ENCODE data around the gene MESD. TPM values are rescaled to one million over a fixed set of nuclear protein-coding genes. Genes with fewer than 3 reads are reported as not detected.
A peak's percentile ranks its signal among the peaks of the same experiment; 100 is the strongest.

The MESD gene
- total RNA-seq (24.8 TPM), polyA plus RNA-seq (17.7 TPM)

DNA sequence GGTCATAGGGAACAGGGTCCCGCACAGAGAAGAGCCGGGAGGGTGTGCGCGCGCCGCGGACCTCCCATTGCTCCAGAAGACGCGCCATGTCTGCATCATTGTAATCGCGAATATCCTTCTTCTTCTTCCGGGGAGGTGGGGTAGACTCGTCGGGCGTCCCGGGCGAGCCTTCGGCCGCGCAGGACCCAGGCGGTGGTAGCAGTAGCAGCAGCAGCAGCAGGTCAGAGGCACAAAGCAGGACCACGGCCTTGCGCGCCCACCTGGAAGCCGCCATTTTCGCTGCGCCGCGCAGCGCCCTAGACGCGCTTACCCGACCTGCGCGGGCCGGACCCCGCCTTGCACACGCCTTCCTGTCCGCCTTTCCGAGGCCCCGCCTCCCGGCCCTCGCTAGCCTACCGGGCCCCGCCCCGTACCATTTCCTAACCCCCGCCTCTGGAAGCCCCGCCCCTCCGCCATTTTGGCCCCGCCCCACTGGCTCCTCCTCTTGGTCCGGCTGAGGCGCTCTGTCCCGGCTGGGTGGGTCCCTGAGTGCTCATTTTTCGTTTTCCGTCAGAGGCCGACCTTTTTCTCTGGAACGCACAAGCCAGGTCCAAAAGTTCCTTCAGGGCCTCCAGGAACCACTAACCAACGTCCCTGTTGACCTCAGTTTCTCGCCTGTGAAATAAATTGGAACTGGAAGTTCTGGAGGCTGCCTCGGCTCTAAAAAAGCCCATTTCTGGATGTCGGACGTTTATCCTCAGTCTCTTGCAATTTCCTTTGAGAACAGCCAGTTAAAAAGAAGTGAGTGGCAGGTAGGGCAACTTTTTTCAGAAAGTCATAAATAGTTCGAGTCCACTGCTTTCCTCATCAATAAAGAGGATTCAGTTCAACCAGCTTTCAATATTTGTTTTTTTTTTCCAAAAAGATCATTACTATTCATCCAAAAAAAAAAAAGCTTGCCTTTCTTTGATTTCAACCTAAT is at the start of gene MESD:
Gene MESD (minus strand): TSS at position 302 of the 961 bp plus-strand sequence. CDS start 28 bp downstream, at position 274.
- H3K36me3 ChIP-seq (ENCODE audit: insufficient read depth): no peaks in the 10 kb centered on the region
- DNase-seq (ENCODE audit: extremely low spot score): peak; percentile 91
- H3K27ac ChIP-seq (ENCODE audit: low read depth): peak within 1 kb of the TSS; percentile 90
- H3K4me1 ChIP-seq (ENCODE audit: insufficient read depth): no peaks in the 10 kb centered on the region
- peak within 1 kb of the TSS; percentile 58 for H3K4me3 ChIP-seq (ENCODE audit: low read depth, low read length)
- WGBS: under 1% methylated on average over 63 of the region's 63 CpGs

DNA sequence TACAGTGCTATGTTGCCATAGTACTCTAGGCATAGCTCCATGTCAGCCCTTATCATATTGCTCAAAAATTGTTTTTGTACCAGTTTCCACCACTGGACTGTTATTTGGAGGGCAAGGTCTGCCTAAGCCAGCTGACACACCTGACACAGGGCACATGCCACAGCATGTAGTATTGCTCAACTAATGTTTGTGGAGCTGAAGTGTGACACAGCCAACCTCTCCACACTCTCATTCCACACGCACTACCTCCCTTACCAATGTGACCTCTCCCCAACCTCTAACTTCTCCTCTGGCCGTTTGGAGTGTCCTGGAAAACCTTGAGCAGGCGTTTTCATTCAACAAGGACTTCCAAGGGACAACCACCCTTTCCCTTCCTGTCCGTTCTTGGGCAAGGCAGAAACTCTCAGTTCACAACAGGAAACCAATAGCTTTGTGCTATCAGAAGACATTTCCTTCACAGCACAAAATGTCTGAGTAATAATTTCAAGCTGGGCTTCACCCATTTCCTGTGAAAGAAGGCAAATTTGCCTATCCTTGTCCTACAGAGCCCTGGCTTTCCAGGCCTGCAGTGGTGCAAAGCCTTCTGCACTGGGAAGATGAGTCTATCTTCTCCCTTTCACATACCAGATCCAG is 49.5 kb upstream of the MESD start:
- H3K36me3 ChIP-seq (ENCODE audit: insufficient read depth): no peaks in the 10 kb centered on the region
- 47% methylated on average over 4 of the region's 4 CpGs for WGBS
- no peak overlapping the region for H3K27ac ChIP-seq (ENCODE audit: low read depth)
- H3K4me3 ChIP-seq (ENCODE audit: low read depth, low read length): no peak overlapping the region
- DNase-seq (ENCODE audit: extremely low spot score): no peak
- peaks cover 1% of the 10 kb centered on the region for H3K4me1 ChIP-seq (ENCODE audit: insufficient read depth)

DNA sequence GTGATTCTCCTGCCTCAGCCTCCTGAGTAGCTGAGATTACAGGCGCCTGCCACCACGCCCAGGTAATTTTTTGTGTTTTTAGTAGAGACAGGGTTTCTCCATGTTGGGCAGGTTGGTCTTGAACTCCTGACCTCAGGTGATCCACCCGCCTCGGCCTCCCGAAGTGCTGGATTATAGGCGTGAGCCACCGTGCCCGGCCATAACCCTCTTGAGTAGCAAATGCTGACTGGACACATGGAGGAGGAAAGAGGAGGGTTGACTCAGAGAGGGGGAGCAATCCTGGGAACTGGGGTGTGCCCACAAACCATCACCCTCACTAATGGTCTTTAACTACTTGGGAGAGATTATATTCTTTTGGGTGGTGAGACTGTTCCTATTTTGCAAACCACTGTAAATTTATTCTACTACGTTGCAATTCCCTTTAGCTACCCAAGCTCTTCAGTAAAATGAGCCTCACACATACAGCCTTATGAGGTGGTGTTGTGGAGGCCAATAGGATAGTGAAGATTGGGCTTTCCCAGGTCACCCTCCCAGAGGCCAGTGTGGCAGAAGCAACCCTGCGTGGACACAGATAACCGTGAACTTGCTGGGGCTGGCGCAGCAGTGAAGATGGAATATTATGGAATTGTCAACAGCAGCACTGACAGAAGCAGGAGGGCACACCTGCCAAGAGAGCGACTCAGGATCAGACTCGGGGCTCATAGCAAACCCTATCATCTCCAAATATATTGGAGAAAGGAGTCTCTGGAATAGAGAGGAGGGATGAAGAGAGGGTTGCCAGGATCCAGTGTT is 48.5 kb upstream of the MESD start:
- DNase-seq (ENCODE audit: extremely low spot score): no peak
- Histone ChIP-seq H3K4me3 (ENCODE audit: low read depth, low read length) (no peak overlapping the region), H3K36me3 (ENCODE audit: insufficient read depth) (no peaks in the 10 kb centered on the region), H3K4me1 (ENCODE audit: insufficient read depth) (peaks cover 1% of the 10 kb centered on the region), H3K27ac (ENCODE audit: low read depth) (no peak overlapping the region)
- WGBS: 94% methylated on average over 14 of the region's 14 CpGs

DNA sequence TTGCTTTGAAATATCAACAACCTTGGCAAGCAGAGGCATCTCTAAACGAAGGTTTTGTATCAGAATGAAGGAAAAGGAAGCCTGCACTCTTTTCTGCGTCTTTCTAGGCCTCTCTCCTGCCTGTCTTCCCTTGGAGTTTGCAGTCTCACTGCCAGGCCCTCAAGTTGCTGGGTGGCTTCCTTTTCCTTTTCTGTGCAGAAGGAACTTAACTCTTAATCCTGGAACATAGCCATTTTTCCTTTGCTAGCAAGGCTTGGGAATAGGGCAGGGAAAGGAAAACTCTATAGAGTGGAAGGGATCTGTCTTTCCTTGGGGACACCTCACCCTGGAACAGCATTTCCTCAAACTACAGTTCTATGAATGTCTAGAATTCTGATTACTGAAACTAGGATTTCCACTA is 43.9 kb upstream of the MESD start:
- WGBS: 22% methylated on average over 2 of the region's 2 CpGs
- peaks cover 1% of the 10 kb centered on the region for H3K4me1 ChIP-seq (ENCODE audit: insufficient read depth)
- DNase-seq (ENCODE audit: extremely low spot score): no peak
- H3K36me3 ChIP-seq (ENCODE audit: insufficient read depth): no peaks in the 10 kb centered on the region
- no peak overlapping the region for H3K27ac ChIP-seq (ENCODE audit: low read depth)
- no peak overlapping the region for H3K4me3 ChIP-seq (ENCODE audit: low read depth, low read length)

DNA sequence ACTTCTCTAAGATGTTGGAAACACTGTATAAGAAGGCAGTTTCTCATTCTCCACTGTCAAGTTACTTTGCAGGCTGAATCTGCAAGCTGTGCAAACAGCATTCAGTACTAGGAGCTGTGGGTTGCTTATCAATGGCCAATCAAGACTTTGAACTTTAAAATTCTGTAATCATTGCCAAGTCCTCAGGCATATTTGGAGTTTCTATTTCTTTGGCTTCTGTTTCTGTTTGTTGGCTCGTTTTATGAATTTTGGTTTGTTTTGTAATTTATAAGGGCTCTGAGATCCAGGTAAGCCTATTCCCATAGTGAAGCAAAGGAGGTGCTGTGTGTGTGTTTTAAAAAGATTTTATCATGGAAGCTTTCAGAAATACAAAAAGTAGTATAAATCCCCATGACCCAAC is 43.2 kb upstream of the MESD start:
- Histone ChIP-seq H3K27ac (ENCODE audit: low read depth) (no peak overlapping the region), H3K4me1 (ENCODE audit: insufficient read depth) (peaks cover 1% of the 10 kb centered on the region), H3K4me3 (ENCODE audit: low read depth, low read length) (no peak overlapping the region), H3K36me3 (ENCODE audit: insufficient read depth) (no peaks in the 10 kb centered on the region)
- no peak for DNase-seq (ENCODE audit: extremely low spot score)
- 57% methylated on average over 1 of the region's 1 CpG for WGBS

DNA sequence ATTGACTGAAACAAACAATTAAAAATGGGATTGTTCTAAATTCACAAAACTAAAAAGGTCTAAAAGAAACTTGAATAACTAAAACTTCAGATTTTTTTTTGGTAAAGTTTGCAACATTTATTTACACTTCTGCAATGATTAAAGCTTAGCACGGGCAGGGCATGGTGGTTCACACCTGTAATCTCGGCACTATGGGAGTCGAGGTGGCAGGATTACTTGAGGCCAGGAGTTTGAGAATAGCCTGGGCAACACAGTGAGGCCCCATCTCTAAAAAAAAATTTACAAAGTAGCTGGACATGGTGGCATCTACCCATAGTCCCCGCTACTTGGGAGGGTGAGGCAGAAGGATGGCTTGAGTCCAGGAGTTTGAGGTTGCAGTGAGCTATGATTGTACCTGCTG is 42.7 kb upstream of the MESD start:
- WGBS: 88% methylated on average over 4 of the region's 4 CpGs
- DNase-seq (ENCODE audit: extremely low spot score): no peak
- Histone ChIP-seq H3K27ac (ENCODE audit: low read depth) (no peak overlapping the region), H3K36me3 (ENCODE audit: insufficient read depth) (no peaks in the 10 kb centered on the region), H3K4me1 (ENCODE audit: insufficient read depth) (peaks cover 1% of the 10 kb centered on the region), H3K4me3 (ENCODE audit: low read depth, low read length) (no peak overlapping the region)

DNA sequence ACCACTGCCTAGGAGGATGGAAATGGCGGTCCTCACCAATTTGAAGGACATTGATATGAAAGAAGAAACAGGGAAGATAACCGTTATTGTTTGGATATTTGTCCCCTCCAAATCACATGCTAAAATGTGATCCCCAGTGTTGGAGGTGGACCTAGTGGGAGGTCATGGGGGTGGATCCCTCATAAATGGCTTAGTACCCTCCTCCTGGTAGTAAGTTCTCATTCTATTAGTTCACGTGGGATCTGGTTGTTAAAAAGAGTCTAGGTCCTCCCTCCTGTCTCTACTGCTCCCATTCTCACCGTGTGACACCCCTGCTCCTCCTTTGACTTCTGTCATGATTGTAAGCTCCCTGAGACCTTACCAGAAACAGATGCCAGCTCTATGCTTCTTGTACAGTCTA is 41.6 kb upstream of the MESD start:
- no peaks in the 10 kb centered on the region for H3K4me1 ChIP-seq (ENCODE audit: insufficient read depth)

DNA sequence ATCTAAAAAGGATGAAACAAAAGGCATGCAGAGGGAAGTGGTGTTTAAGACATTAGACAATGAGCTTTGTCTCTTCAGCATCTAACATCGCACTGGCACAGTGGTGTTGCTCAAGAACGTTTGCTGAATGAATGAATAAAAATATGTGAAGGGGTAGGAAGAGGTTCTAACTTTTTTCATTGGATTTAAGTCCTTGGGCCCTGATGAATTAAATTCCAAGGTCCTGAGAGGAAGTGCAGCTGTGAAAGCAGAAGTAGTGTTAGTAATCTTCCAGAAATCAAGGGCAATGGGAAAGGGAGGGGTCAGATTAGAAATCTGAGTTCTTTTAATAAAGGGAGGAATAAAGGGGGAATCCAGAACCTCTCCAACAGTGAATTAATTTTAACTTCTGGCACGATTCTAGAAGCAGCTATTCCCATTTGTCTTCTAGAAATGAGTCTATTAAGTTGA is 40.7 kb upstream of the MESD start:
- WGBS: 65% methylated on average over 3 of the region's 3 CpGs
- Histone ChIP-seq H3K27ac (ENCODE audit: low read depth) (no peak overlapping the region), H3K36me3 (ENCODE audit: insufficient read depth) (no peaks in the 10 kb centered on the region)

More for the DNA sequence above, 41.6 kb upstream of the MESD start:
- WGBS: 92% methylated on average over 4 of the region's 4 CpGs
- no peak overlapping the region for H3K4me3 ChIP-seq (ENCODE audit: low read depth, low read length)
- H3K36me3 ChIP-seq (ENCODE audit: insufficient read depth): no peaks in the 10 kb centered on the region
- no peak overlapping the region for H3K27ac ChIP-seq (ENCODE audit: low read depth)
- no peak for DNase-seq (ENCODE audit: extremely low spot score)

DNA sequence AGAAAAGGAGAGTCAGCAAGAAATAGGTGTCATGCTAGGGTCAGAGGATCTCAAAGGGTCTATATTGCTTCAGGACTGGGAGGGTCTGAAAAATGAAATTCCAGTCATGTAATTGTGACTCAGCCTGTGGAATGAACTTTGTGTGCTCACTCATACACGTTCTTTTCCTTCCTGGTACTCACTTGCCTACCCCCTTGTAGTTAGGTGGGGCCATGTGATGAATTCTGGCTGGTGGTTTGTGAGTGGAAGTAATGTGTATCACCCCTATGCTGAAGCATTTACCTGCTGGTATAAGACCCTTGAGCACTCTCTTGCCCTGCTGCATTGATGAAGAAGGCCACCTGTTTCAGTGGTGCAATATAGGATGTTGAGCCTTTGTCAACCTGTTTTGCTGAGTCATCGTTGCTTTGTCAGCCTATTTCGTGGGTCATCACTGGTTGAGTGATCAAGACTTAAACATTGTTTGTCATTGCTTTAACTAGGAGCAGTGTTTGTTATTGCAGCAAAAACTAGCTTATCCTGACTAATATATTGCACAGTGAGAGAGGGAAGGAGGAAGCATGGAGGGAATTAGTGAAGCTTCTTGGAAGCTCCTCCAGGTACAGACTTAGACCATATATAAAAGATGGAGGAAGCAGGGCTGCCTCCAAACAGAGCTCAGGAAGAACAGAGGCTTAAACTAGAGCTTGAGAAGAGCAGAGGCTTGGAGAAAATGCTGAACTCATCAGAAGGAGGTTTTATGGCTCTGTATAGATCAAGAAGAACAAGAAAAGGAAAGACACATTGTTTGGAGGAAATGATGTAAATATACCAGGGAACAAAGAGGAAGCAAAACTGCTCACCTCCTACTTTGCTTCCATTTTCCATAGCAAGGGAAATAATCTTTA is 40.0 kb upstream of the MESD start:
- no peak for DNase-seq (ENCODE audit: extremely low spot score)
- Histone ChIP-seq H3K4me3 (ENCODE audit: low read depth, low read length) (no peak overlapping the region), H3K36me3 (ENCODE audit: insufficient read depth) (no peaks in the 10 kb centered on the region), H3K4me1 (ENCODE audit: insufficient read depth) (no peaks in the 10 kb centered on the region), H3K27ac (ENCODE audit: low read depth) (no peak overlapping the region)
- 71% methylated on average over 3 of the region's 3 CpGs for WGBS

More for the DNA sequence above, 40.7 kb upstream of the MESD start:
- no peaks in the 10 kb centered on the region for H3K4me1 ChIP-seq (ENCODE audit: insufficient read depth)
- no peak for DNase-seq (ENCODE audit: extremely low spot score)
- no peak overlapping the region for H3K4me3 ChIP-seq (ENCODE audit: low read depth, low read length)

DNA sequence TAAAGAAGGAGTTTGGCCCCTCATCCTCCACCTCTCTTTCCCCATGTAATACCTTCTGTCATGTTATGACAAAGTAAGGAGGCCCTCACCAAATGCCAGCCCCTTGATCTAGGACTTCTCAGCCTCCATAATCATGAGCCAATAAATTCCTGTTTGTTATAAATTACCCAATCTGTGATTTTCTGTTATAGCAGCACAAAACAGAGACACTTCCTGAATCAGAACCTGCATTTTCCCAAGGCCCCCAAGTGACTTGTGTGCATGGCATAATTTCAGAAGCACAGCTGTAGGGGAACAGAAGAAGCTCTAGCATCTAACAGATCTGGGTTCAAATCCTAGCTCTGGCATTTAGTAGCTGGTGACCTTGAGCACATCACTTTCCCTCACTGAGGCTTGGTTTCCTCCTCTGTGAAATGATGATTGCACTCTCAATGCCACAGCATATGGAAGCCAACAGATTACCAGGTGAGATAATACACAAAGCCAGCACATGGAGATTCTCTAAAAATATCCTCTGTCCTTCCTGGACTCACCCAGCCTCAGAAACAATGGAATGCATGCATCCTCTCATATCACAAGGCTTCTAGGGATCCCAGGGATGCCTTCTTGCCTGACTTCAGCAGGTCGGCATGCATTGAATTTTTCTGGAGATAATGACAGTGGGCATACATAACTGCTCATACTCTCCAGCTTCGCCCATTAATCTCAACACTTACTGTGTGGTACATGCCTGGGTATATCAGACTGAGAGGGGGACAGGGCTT is 37.4 kb upstream of the MESD start:
- no peak overlapping the region for H3K27ac ChIP-seq (ENCODE audit: low read depth)
- DNase-seq (ENCODE audit: extremely low spot score): no peak
- 89% methylated on average over 2 of the region's 2 CpGs for WGBS
- no peaks in the 10 kb centered on the region for H3K4me1 ChIP-seq (ENCODE audit: insufficient read depth)
- H3K4me3 ChIP-seq (ENCODE audit: low read depth, low read length): no peak overlapping the region
- H3K36me3 ChIP-seq (ENCODE audit: insufficient read depth): no peaks in the 10 kb centered on the region

DNA sequence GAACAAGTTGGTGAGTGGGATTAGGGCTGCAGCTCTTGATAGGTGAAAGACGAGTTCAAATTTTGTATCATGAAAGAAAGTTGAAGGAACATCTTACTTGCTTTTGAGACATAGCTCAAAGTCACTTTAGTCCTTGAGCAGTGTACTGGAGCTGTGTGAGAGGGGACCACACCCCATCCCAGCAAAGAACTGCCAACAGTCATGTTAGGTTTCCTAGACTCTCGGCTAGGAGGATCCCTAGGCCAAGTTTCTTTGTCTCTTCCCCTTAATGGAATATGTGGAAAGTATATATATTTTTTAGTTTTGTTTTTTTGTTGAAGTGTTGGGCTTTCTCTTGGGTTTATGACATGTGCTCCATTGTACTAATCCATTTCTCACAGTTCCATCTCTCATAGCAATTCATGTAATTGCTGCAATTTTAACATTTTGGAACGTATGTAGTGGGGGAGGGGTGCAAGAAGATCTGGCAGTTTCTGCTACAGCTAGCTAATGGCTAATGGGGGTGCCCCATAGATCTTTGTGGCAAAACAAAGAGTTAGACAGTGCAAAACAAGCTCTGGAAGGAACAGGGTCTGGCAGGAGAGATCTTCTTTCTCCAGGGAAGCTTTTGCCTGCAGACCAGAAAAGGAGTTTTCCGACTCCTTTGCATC is 36.2 kb upstream of the MESD start:
- no peak overlapping the region for H3K27ac ChIP-seq (ENCODE audit: low read depth)
- H3K36me3 ChIP-seq (ENCODE audit: insufficient read depth): no peaks in the 10 kb centered on the region
- DNase-seq (ENCODE audit: extremely low spot score): no peak
- no peak overlapping the region for H3K4me3 ChIP-seq (ENCODE audit: low read depth, low read length)
- 87% methylated on average over 4 of the region's 4 CpGs for WGBS
- no peaks in the 10 kb centered on the region for H3K4me1 ChIP-seq (ENCODE audit: insufficient read depth)

DNA sequence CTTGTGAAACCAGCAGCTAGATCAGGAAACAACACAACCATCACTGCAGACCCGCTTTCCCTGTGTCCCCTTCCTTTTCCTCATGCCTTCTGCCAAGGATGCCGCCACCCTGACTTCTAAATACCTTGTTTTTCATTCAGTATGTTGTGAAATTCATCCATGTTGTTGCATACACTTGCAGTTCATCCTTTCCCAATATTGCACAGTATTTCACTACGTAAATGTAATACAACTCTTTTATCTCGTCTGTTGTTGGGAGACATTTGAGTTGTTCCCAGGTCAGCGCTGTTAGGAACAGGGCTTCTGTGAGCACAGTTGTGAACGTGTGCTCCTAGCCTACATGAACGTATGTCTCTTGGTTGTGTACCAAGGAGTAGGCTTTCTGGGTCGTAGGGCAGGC is 35.3 kb upstream of the MESD start:
- H3K27ac ChIP-seq (ENCODE audit: low read depth): no peak overlapping the region
- WGBS: 93% methylated on average over 8 of the region's 8 CpGs
- no peak for DNase-seq (ENCODE audit: extremely low spot score)

More for the DNA sequence above, 35.3 kb upstream of the MESD start:
- Histone ChIP-seq H3K4me1 (ENCODE audit: insufficient read depth) (no peaks in the 10 kb centered on the region), H3K4me3 (ENCODE audit: low read depth, low read length) (no peak overlapping the region), H3K36me3 (ENCODE audit: insufficient read depth) (no peaks in the 10 kb centered on the region)

Data from urinary bladder (tissue), 4 donors.